C4-2B (cell line): ENCODE data around the gene BTBD2.

Source experiments
- ZFX ChIP-seq: fragments of 450-650 bp; IDR thresholded peaks from 2 replicates; pipeline ENCODE4 v1.6.1; 2017
- TF ChIP-seq, protein P1 (sequence below): fragments of 450-650 bp; conservative IDR thresholded peaks from 2 replicates; pipeline ENCODE4 v1.5.1; 2017; ENCODE audit warnings: mild to moderate bottlenecking

GRCh38 chr19:1944916-1945561 lies 70.5 kb downstream of the BTBD2 start:
- TF ChIP-seq, protein P1, sequence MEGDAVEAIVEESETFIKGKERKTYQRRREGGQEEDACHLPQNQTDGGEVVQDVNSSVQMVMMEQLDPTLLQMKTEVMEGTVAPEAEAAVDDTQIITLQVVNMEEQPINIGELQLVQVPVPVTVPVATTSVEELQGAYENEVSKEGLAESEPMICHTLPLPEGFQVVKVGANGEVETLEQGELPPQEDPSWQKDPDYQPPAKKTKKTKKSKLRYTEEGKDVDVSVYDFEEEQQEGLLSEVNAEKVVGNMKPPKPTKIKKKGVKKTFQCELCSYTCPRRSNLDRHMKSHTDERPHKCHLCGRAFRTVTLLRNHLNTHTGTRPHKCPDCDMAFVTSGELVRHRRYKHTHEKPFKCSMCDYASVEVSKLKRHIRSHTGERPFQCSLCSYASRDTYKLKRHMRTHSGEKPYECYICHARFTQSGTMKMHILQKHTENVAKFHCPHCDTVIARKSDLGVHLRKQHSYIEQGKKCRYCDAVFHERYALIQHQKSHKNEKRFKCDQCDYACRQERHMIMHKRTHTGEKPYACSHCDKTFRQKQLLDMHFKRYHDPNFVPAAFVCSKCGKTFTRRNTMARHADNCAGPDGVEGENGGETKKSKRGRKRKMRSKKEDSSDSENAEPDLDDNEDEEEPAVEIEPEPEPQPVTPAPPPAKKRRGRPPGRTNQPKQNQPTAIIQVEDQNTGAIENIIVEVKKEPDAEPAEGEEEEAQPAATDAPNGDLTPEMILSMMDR = no peak
- TF ChIP-seq ZFX = no peak
